Measurements from ENCODE around the gene ATM.

DNA sequence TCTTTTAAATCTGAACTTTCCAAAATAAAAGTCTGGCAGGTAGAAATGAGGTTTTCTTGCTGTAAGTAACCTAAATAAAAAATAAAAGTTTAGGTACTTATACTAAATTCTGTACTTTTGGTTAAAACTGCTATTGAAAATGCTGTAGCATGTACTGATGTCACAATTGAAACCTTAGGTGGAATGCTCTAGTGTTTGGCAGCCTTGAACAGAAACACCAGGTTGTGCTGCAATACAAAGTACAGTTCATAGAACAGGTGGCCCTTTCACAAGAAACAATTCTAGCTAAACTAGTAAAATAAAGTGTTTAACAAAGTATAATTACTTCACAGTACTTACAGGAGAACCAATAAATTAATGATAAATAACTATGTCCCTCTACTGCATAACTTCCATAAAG, 25.5 kb upstream of the ATM start:
- TF ChIP-seq, protein P1, sequence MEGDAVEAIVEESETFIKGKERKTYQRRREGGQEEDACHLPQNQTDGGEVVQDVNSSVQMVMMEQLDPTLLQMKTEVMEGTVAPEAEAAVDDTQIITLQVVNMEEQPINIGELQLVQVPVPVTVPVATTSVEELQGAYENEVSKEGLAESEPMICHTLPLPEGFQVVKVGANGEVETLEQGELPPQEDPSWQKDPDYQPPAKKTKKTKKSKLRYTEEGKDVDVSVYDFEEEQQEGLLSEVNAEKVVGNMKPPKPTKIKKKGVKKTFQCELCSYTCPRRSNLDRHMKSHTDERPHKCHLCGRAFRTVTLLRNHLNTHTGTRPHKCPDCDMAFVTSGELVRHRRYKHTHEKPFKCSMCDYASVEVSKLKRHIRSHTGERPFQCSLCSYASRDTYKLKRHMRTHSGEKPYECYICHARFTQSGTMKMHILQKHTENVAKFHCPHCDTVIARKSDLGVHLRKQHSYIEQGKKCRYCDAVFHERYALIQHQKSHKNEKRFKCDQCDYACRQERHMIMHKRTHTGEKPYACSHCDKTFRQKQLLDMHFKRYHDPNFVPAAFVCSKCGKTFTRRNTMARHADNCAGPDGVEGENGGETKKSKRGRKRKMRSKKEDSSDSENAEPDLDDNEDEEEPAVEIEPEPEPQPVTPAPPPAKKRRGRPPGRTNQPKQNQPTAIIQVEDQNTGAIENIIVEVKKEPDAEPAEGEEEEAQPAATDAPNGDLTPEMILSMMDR (IDR thresholded peaks at IDR 0.05): no peak
- TF ChIP-seq POLR2A (IDR thresholded peaks at IDR 0.05): no peak
- TF ChIP-seq POLR2AphosphoS5 (IDR thresholded peaks at IDR 0.05): no peak
